BJ (cell line): Measurements from ENCODE around the gene ADTRP. TPM values are rescaled to one million over a fixed set of nuclear protein-coding genes. Genes with fewer than 3 reads are reported as not detected.

Experiments
- CTCF ChIA-PET: fragments of 350-600 bp; formaldehyde crosslinking; extraction: SDS; loops from one replicate; lab custom pipeline; 2021; ENCODE audit warnings: antibody characterized with exemption, inconsistent platforms; lab: Yijun Ruan, JAX
- POLR2A ChIA-PET: fragments of 300-600 bp; sonication (Branson Sonifier 250); formaldehyde crosslinking; extraction: SDS; loops from one replicate; lab custom pipeline; 2021; ENCODE audit warnings: antibody characterized with exemption; lab: Charles Lee
- DNase-seq: peaks from one replicate; pipeline ENCODE4 v3.0.0-alpha.2; 2011; ENCODE audit warnings: low read depth
- H3K27me3 ChIP-seq: 2 replicates; pipeline ENCODE4 v1.6.0; 2011; ENCODE audit warnings: low read length; ENCODE audit not compliant: control insufficient read depth, insufficient read depth
- H3K36me3 ChIP-seq: 2 replicates; pipeline ENCODE4 v1.5.1; 2011; ENCODE audit warnings: low read length; ENCODE audit not compliant: control insufficient read depth, insufficient read depth
- H3K4me3 ChIP-seq: 2 replicates; pipeline ENCODE4 v1.5.1; 2011; ENCODE audit warnings: low read depth, mild to moderate bottlenecking, control low read depth, low read length
- CTCF ChIP-seq: IDR thresholded peaks from 2 replicates; pipeline ENCODE4 v1.5.1; 2011; ENCODE audit warnings: low read depth, mild to moderate bottlenecking, control low read depth, inconsistent platforms, low read length, moderate library complexity; ENCODE audit not compliant: insufficient read depth
- polyA plus RNA-seq: library from polyadenylated mRNA; depleted of rRNA; stranded (reverse); fragments of >200 nt; gene quantifications from 2 replicates; pipeline ENCODE4 v1.2.3, GENCODE V29; 2011

ADTRP gene
- polyA plus RNA-seq, 1 experiment = 0.58 TPM

DNA sequence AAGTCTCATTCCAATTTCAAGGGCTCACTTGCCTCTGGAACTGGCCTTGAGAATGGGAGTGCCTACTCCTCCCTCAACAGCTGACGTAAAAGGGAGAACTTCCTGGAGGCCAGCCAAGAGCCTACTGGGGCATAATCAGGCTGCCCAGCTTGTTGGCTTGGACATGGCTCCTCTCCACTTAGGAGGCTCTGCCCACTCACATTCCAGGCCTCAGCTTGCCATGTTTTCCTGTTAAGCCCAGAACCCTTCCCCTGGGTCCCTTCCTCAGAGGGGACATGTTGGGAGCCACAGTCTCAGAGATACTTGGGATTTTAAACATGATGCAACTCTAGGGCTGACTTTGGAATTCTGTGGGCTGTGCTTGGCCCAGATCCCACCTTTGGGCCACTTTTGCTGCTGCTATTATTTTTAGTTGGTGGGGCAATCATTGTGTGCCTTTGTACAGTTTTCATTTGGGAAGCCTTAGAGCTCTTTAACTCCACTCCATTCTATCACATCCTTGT is 31.5 kb upstream of the ADTRP start:
- TF ChIP-seq CTCF = no peak
- DNase-seq = peak; percentile 34
- Histone ChIP-seq H3K4me3 (no peak overlapping the region), H3K36me3 (no peaks in the 10 kb centered on the region), H3K27me3 (no peaks in the 10 kb centered on the region)
- POLR2A ChIA-PET = no interaction called here
- CTCF ChIA-PET = interaction anchor here (0.6 to 1.1 kb wide), 2 partner anchors 11 to 18 kb away, joined by 3 to 4 read pairs; no protein-coding TSS in a partner anchor

- DNase-seq = no peak
- Histone ChIP-seq H3K27me3 (no peaks in the 10 kb centered on the region), H3K36me3 (no peaks in the 10 kb centered on the region), H3K4me3 (no peak overlapping the region)
- POLR2A ChIA-PET = no interaction called here
- no peak for TF ChIP-seq CTCF
- CTCF ChIA-PET = no interaction called here
These were observed 29.5 kb upstream of the ADTRP start for GRCh38 chr6:11808054-11808453.

GRCh38 chr6:11806561-11807317 is 28.1 kb upstream of the ADTRP start:
- Histone ChIP-seq H3K4me3 (no peak overlapping the region), H3K36me3 (no peaks in the 10 kb centered on the region), H3K27me3 (no peaks in the 10 kb centered on the region)
- no peak for DNase-seq
- no peak for TF ChIP-seq CTCF
- CTCF ChIA-PET = interaction anchor here (1.0 kb wide), 1 partner anchor 8 kb away, joined by 3 read pairs; no protein-coding TSS in a partner anchor
- POLR2A ChIA-PET = no interaction called here

GRCh38 chr6:11805259-11806053 is 26.9 kb upstream of the ADTRP start:
- TF ChIP-seq CTCF = no peak
- POLR2A ChIA-PET = no interaction called here
- H3K4me3 ChIP-seq = no peak overlapping the region
- DNase-seq = no peak
- no peaks in the 10 kb centered on the region for H3K27me3 ChIP-seq
- CTCF ChIA-PET = interaction anchor here (1.0 kb wide), 1 partner anchor 10 kb away, joined by 3 read pairs; no protein-coding TSS in a partner anchor
- no peaks in the 10 kb centered on the region for H3K36me3 ChIP-seq

DNA sequence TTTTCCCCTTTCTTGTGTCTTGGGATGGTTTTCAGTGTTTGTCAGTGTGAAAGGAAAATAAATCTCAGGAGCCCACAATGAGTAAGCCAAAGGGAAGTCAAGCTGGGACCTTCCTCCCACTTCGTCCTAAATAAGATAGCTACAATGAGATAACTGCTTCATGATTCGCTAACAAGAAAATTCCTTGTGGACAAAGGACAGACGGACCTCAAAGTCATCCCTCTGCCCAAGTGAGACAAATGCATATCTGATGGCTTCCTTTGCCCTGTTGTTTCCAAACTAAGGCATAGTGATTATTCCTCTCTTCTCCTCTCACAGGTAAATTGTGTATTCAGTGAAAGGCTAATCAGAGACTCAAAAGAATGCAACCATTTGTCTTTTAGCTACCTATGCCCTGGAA is 26.1 kb upstream of the ADTRP start:
- Histone ChIP-seq H3K36me3 (no peaks in the 10 kb centered on the region), H3K4me3 (no peak overlapping the region), H3K27me3 (no peaks in the 10 kb centered on the region)
- ChIA-PET POLR2A (no interaction called here), CTCF (no interaction called here)
- no peak for TF ChIP-seq CTCF
- no peak for DNase-seq
